Body of pancreas (tissue), 4 donors: ENCODE data around the gene ZNF469.

Experiments
- POLR2A ChIP-seq, 3 donors: fragments of 450-650 bp; IDR thresholded peaks; one replicate each; pipeline ENCODE4 v1.6.1; 2016; ENCODE audit warnings: antibody characterized with exemption in 3 of 3, mild to moderate bottlenecking in 2 of 3
- TF ChIP-seq, protein P1 (sequence below), 7 experiments: fragments of 450-650 bp in 4 of 7; fragments of 200-600 bp in 3 of 7; sonication (generic) in 3 of 7; IDR thresholded peaks; one replicate each; pipeline ENCODE4 v1.5.1; 2016 to 2019; ENCODE audit warnings: antibody characterized with exemption in 7 of 7

DNA sequence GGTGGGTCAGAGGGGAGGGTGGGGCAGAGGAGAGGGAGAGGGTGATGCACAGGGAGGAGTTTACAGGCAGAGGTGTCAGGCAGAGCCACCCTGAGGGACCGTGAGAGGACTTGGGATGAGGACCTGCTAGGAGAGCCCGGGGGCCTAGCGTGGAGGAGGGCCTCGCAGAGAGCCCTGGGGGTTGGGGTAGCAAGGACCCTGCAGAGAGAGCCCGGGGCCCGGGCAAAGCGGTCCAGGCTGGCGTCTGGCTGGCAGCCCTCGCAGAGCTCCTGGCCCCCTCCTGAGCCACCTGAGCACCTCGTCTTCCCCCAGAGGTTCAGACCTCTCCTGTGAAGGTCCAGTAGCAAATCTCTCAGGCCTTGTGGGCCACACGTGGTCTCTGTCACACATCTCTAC, 42.0 kb upstream of the ZNF469 start:
- TF ChIP-seq, protein P1, sequence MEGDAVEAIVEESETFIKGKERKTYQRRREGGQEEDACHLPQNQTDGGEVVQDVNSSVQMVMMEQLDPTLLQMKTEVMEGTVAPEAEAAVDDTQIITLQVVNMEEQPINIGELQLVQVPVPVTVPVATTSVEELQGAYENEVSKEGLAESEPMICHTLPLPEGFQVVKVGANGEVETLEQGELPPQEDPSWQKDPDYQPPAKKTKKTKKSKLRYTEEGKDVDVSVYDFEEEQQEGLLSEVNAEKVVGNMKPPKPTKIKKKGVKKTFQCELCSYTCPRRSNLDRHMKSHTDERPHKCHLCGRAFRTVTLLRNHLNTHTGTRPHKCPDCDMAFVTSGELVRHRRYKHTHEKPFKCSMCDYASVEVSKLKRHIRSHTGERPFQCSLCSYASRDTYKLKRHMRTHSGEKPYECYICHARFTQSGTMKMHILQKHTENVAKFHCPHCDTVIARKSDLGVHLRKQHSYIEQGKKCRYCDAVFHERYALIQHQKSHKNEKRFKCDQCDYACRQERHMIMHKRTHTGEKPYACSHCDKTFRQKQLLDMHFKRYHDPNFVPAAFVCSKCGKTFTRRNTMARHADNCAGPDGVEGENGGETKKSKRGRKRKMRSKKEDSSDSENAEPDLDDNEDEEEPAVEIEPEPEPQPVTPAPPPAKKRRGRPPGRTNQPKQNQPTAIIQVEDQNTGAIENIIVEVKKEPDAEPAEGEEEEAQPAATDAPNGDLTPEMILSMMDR (IDR thresholded peaks at IDR 0.05): no peak
- no peak for TF ChIP-seq POLR2A (IDR thresholded peaks at IDR 0.05)
